ENCODE data around the gene KCNJ16.

DNA sequence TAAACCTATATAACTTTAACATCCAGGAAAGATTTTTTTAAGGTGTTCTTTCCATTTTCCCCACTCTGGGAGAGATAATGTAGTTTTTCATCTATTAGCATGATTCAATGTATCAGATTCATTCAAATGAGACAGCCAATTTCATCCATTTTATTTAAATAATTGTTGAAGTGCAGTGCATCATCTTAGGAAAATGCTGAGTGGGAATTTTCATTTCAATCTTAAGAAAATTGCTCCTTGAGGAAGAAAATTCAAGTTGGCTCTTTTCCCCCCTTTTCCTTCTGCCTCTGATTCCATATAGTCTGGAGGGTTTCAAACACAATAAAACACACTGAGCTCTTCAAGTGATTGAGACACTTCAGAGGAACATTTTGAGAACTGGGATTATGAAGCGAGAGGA lies 3.4 kb upstream of the KCNJ16 start:
- TF ChIP-seq, protein P1, sequence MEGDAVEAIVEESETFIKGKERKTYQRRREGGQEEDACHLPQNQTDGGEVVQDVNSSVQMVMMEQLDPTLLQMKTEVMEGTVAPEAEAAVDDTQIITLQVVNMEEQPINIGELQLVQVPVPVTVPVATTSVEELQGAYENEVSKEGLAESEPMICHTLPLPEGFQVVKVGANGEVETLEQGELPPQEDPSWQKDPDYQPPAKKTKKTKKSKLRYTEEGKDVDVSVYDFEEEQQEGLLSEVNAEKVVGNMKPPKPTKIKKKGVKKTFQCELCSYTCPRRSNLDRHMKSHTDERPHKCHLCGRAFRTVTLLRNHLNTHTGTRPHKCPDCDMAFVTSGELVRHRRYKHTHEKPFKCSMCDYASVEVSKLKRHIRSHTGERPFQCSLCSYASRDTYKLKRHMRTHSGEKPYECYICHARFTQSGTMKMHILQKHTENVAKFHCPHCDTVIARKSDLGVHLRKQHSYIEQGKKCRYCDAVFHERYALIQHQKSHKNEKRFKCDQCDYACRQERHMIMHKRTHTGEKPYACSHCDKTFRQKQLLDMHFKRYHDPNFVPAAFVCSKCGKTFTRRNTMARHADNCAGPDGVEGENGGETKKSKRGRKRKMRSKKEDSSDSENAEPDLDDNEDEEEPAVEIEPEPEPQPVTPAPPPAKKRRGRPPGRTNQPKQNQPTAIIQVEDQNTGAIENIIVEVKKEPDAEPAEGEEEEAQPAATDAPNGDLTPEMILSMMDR (conservative IDR thresholded peaks at IDR 0.05; ENCODE audit: low read depth, low read length), result no peak
- TF ChIP-seq EZH2 (IDR thresholded peaks at IDR 0.05; ENCODE audit: low read length, unreplicated experiment) (no peak), EZH2phosphoT487 (IDR thresholded peaks at IDR 0.05; ENCODE audit: borderline replicate concordance, low read length) (no peak)
